K562 (cell line): ENCODE data around the gene ATP6V0D1. TPM values are rescaled to one million over a fixed set of nuclear protein-coding genes. Genes with fewer than 3 reads are reported as not detected.
A peak's percentile ranks its signal among the peaks of the same experiment; 100 is the strongest.

Experiments used
- ATAC-seq: fragments of 200-7000 bp; cut with Tn5 transposase; 3 replicates; pipeline ENCODE4 v1.9.1; 2020; ENCODE audit warnings: moderate library complexity
- BruUV-seq: library from RNA; stranded (reverse); fragments of 400-500 nt; replicated peaks from 2 replicates; lab custom pipeline; 2021; lab: Mats Ljungman, UMichigan
- CTCF ChIA-PET: fragments of 300-600 bp; formaldehyde crosslinking; extraction: SDS; loops from one replicate; lab custom pipeline; 2021; ENCODE audit warnings: low intra/inter-chr PET ratio; lab: Yijun Ruan, JAX
- POLR2A ChIA-PET: fragments of 300-600, 350-650 bp; sonication (Branson Sonifier 250); formaldehyde crosslinking; extraction: SDS; loops from one replicate; lab custom pipeline; 2021; ENCODE audit warnings: antibody characterized with exemption, inconsistent platforms; lab: Yijun Ruan, JAX
- DNase-seq, 4 experiments: peaks; one replicate each; pipeline versions ENCODE4 v3.0.0 to v3.0.0-alpha.2; 2011 to 2018; ENCODE audit warnings: low spot score in 3 of 4, mixed read lengths in 3 of 4; ENCODE audit errors: extremely low read depth in 1 of 4
- FAIRE-seq: peaks from 2 replicates; lab custom pipeline; 2011; peaks lifted over from hg19 to GRCh38; lab: Jason Lieb, UNC
- H2AFZ ChIP-seq: 2 replicates; pipeline ENCODE4 v1.6.0; 2011; ENCODE audit warnings: low read depth, low read length, control low read depth, inconsistent platforms
- H3K27ac ChIP-seq: fragments of 200-600 bp; 3 replicates; pipeline ENCODE4 v1.8.0; 2011; ENCODE audit warnings: low read depth, mild to moderate bottlenecking, control low read depth, inconsistent platforms, low read length, moderate library complexity, mixed read lengths; ENCODE audit errors: extremely low read depth
- H3K27me3 ChIP-seq, 2 experiments: fragments of 300-600 bp in 1 of 2; 2 replicates in 1 of 2; 3 replicates in 1 of 2; pipeline versions ENCODE4 v1.6.0 to v1.8.0; 2011; ENCODE audit warnings: inconsistent platforms in 2 of 2, low read length in 2 of 2, mild to moderate bottlenecking in 1 of 2, mixed read lengths in 1 of 2, moderate library complexity in 1 of 2; ENCODE audit not compliant: control insufficient read depth in 2 of 2, insufficient read depth in 2 of 2
- H3K36me3 ChIP-seq: fragments of 300-600 bp; 3 replicates; pipeline ENCODE4 v1.8.0; 2011; ENCODE audit warnings: mild to moderate bottlenecking, low read length, inconsistent platforms; ENCODE audit not compliant: control insufficient read depth, insufficient read depth
- H3K4me1 ChIP-seq, 2 experiments: fragments of 200-600 bp in 1 of 2; replicated peaks in 1 of 2; 2 replicates in 1 of 2; 3 replicates in 1 of 2; pipeline versions ENCODE4 v1.5.1 to v1.8.0; 2011; ENCODE audit warnings: inconsistent platforms in 2 of 2, low read length in 2 of 2, mild to moderate bottlenecking in 1 of 2, mixed read lengths in 1 of 2, moderate library complexity in 1 of 2; ENCODE audit not compliant: control insufficient read depth in 2 of 2, insufficient read depth in 2 of 2
- H3K4me2 ChIP-seq: 2 replicates; pipeline ENCODE4 v1.6.1; 2011; ENCODE audit warnings: low read length, control low read depth, inconsistent platforms, mixed read lengths; ENCODE audit not compliant: insufficient read depth
- H3K4me3 ChIP-seq: fragments of 200-600 bp; sonication (generic), shearing (Covaris generic); 2 replicates; pipeline ENCODE4 v1.5.1; 2016; ENCODE audit warnings: control low read depth, inconsistent platforms
- H3K79me2 ChIP-seq: fragments of 200-600 bp; 3 replicates; pipeline ENCODE4 v1.8.0; 2011; ENCODE audit warnings: low read length, inconsistent platforms; ENCODE audit not compliant: control insufficient read depth, insufficient read depth
- H3K9ac ChIP-seq, 2 experiments: 2 replicates each; pipeline versions ENCODE4 v1.6.0 to v1.6.1; 2011; ENCODE audit warnings: low read depth in 2 of 2, low read length in 2 of 2, control low read depth in 1 of 2, inconsistent platforms in 1 of 2, mild to moderate bottlenecking in 1 of 2, mixed read lengths in 1 of 2; ENCODE audit not compliant: insufficient read depth in 1 of 2
- H3K9me1 ChIP-seq: one replicate; pipeline ENCODE4 v1.6.0; 2011; ENCODE audit warnings: inconsistent platforms, mild to moderate bottlenecking, low read length, moderate library complexity; ENCODE audit not compliant: control insufficient read depth, insufficient read depth
- H3K9me3 ChIP-seq: replicated peaks from 2 replicates; pipeline ENCODE4 v1.5.1; 2011; ENCODE audit warnings: low read depth, low read length, inconsistent platforms; ENCODE audit not compliant: control insufficient read depth, insufficient read depth
- H4K20me1 ChIP-seq: replicated peaks from 2 replicates; pipeline ENCODE4 v1.6.1; 2011; ENCODE audit warnings: low read length, inconsistent platforms, mixed read lengths; ENCODE audit not compliant: control insufficient read depth, insufficient read depth
- ZBTB33 ChIP-seq: sonication (generic); formaldehyde crosslinking; IDR thresholded peaks from 2 replicates; pipeline ENCODE4 v1.8.1; 2023; ENCODE audit warnings: mild to moderate bottlenecking, missing genetic modification reagents
- ZNF639 ChIP-seq, 2 experiments: fragments of 200-800 bp in 1 of 2; sonication (Bioruptor generic) in 1 of 2; sonication (generic) in 1 of 2; formaldehyde crosslinking in 1 of 2; IDR thresholded peaks in 1 of 2; conservative IDR thresholded peaks in 1 of 2; 2 replicates each; pipeline versions ENCODE4 v1.5.0 to v1.6.1; 2016 to 2020; ENCODE audit warnings: missing compliant biosample characterization in 1 of 2, missing genetic modification characterization in 1 of 2, missing genetic modification reagents in 1 of 2
- ZNF77 ChIP-seq: fragments of 250-450 bp; sonication (Bioruptor Pico); IDR thresholded peaks from 2 replicates; pipeline ENCODE4 v1.5.0; 2020
- WGBS: fragments of 100-300 bp; shearing (Covaris generic); methylation state at CpG from one replicate; pipeline ENCODE4 v1.1.6; 2016; ENCODE audit warnings: low coverage, mixed read lengths; ENCODE audit not compliant: insufficient coverage; ENCODE audit errors: missing lambda C conversion rate; 5-methylcytosine and 5-hydroxymethylcytosine counted together
- in situ Hi-C: fragments of 300-500 bp; cut with MboI; formaldehyde crosslinking; loops from 4 replicates; pipeline ENCODE4 v1.15.0; 2018; ENCODE audit warnings: inconsistent platforms, mixed read lengths
- intact Hi-C: fragments of 100-400 bp; cut with micrococcal nuclease; formaldehyde crosslinking; loops from 2 replicates; pipeline ENCODE4 v1.14.2; 2022
- polyA plus RNA-seq, 8 experiments: library from polyadenylated mRNA; depleted of rRNA in 4 of 8; stranded (reverse) in 5 of 8; unstranded in 3 of 8; fragments of >200 nt; fragmentation: Nextera tagmentation in 2 of 8; fragmentation: Illumina TruSeq in 1 of 8; extraction: Ambion mirVana in 2 of 8; extraction: Trizol in 1 of 8; gene quantifications; 2 replicates each; pipeline versions ENCODE4 v1.2.1 to v1.2.3, GENCODE V29; 2011 to 2014; ENCODE audit warnings: inconsistent platforms in 1 of 8, missing spikeins in 1 of 8
- total RNA-seq, 7 experiments: library from RNA; depleted of rRNA in 6 of 7; stranded (reverse); fragments of >200 nt in 6 of 7; fragmentation: Illumina TruSeq in 2 of 7; extraction: Trizol in 2 of 7; gene quantifications; 2 replicates each; pipeline versions ENCODE4 v1.2.1 to v1.2.3, GENCODE V29; 2011 to 2021; ENCODE audit warnings: low replicate concordance in 1 of 7

ATP6V0D1 gene
- total and polyA plus RNA-seq, 9 of the 15 experiments (the other 6 are each of a cell fraction or from before 2014, with no cell fraction given), result 23.2 to 69.7 (median 45.6) TPM

- FAIRE-seq (no peak), DNase-seq (no peak), ATAC-seq (no peak)
- BruUV-seq, result no TSS peak
- Histone ChIP-seq H3K27me3 (no peaks in the 10 kb centered on the region), H3K9me1 (no peaks in the 10 kb centered on the region), H2AFZ (peak overlapping the region; percentile 95), H3K9ac (peak overlapping the region; percentile 89 to 91), H3K36me3 (peaks cover 11% of the 10 kb centered on the region; the same call in 2 of the 3 replicates), H4K20me1 (no peaks in the 10 kb centered on the region), H3K4me3 (peak overlapping the region; percentile 80), H3K4me1 (peaks cover 22 to 31% of the 10 kb centered on the region in 2 experiments), H3K27ac (peak overlapping the region; percentile 91), H3K79me2 (peaks cover 47% of the 10 kb centered on the region), H3K9me3 (no peaks in the 10 kb centered on the region), H3K4me2 (peak overlapping the region; percentile 99)
- POLR2A ChIA-PET, result interaction anchor here (1.0 kb wide), 1 partner anchor 34 kb away, joined by 3 read pairs; no protein-coding TSS in a partner anchor
- intact Hi-C loops (no loop called here), in situ Hi-C loops (no loop called here)
- TF ChIP-seq ZNF77 (CRISPR knock-in tag) (no peak), ZNF639 (CRISPR knock-in tag; conservative IDR thresholded peaks at IDR 0.05 in 1 of 2, IDR thresholded peaks at IDR 0.05 in 1 of 2) (0 out of 4 replicates have a peak, but pooled peaks of 1 of the 2 experiments have one; percentile 49), ZBTB33 (peak; percentile 75)
- WGBS, result 67% methylated on average over 25 of the region's 25 CpGs
- CTCF ChIA-PET, result interaction anchor here (0.8 to 1.6 kb wide), 4 partner anchors 15 to 39 kb away, joined by 3 to 12 read pairs (median 3); no protein-coding TSS in a partner anchor
Observed at GRCh38 chr16:67482233-67482924, 1.4 kb upstream of the ATP6V0D1 start.
